Activated naive CD4-positive, alpha-beta T cell treated with anti-CD3 and anti-CD28 coated beads, Interleukin-2, amount 50 U/mL, for 16 hours (primary cell): ENCODE data around the gene IL18RAP.

Source experiments
- DNase-seq: peaks from one replicate; pipeline ENCODE4 v3.0.0-alpha.2; 2020

The IL18RAP gene

DNA sequence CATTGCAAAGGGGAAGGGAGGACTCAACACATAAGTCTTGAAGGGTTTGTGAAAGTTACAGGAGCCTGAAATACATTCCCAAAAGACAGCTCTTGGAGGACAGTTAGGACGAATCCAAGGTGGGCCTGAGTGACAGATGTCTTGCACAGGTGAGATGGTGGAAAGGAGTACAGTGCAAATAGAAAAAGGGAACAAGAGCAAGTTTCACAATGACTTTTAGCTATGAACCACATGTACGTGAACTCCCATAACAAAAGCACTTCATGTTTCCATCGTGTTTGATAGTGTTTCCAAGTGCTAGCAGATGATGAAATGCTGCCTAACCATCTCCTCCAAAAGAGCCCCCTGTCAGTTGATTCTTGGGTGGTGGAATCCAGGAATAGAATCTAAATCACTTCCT, 1.8 kb downstream of the IL18RAP start:
- no peak for DNase-seq

DNA sequence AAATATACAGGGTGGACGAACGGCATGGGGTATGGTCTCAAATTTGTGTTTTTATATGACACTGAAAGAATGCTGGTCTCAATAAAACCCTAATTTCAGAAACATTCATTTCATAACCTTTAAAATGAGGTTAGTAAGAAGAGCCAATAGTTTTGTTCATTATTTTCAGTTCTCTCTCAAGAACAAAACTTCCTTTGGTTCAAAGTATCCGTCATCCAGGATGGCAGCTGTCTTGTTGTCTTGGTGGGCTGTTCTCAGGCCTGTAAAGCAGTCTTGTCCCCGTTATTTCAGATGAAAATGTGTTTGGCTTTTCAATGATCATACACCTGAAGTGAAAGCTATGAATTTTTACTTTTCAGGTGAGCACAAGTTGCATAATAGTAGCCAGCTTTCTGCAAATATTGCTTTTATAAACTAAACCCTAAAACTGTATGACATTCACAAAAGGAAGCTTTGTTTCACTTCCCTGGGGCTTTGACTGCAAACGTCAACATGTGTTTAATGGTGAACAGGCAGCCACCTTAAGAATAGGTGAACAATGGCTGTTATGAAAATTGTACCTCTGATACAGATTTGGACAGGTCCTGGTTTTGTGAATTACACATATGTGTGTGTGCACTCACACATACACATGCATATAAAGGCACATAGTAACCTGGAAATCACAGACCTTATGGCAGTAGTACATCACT, 2.6 kb downstream of the IL18RAP start:
- no peak for DNase-seq

DNA sequence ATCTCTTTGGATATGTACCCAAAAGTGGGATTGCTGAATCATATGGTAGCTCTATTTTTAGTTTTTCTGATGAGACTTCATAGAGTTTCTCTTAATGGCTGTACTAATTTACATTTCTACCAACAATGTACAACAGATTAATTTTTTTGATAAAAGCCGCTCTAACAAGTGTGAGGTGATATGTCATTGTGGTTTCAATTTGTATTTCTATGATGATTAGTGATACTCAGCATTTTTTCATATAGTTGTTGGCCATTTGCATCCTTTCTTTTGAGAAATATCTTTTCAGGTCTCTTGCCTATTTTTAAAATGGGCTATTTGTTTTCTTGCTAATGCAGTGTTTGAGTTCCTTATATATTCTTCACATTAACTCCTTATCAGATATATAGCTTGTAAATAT, 4.3 kb downstream of the IL18RAP start:
- no peak for DNase-seq

DNA sequence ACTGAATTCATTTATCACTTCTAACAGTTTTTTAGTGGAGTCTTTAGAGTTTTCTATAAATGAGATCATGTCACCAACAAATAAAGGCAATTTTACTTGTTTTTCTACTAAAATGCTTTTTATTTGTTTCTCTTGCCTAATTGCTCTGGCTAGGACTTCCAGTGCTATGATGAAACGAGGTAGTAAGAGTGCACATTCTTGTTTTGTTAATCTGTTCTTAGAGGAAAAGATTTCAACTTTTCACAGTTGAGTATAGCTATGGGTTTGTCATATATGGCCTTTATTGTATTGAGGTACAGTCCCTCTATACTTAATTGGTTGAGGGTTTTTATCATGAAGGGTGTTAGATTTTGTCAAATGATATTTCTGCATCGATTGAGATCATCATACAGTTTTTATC, 5.6 kb downstream of the IL18RAP start:
- no peak for DNase-seq

DNA sequence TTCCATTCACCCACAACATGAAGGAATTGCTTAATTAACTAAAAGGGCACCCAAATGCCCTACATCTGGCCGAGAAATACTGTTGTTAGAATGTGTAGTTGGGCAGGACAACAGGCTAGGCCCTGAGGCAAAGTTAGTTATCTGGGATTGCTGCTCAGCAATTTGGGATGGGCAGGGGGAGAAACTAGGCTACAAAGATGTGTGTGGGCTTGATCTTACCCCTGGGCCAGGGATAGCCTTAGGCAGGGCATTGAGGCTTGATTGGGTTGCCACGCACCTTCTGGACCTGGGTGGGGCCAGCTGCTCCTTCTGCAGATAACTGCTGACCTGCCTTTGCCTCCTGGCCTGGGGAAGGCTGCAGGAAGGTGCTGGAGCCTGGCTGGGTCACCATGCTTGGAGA, 9.4 kb downstream of the IL18RAP start:
- DNase-seq, result no peak

DNA sequence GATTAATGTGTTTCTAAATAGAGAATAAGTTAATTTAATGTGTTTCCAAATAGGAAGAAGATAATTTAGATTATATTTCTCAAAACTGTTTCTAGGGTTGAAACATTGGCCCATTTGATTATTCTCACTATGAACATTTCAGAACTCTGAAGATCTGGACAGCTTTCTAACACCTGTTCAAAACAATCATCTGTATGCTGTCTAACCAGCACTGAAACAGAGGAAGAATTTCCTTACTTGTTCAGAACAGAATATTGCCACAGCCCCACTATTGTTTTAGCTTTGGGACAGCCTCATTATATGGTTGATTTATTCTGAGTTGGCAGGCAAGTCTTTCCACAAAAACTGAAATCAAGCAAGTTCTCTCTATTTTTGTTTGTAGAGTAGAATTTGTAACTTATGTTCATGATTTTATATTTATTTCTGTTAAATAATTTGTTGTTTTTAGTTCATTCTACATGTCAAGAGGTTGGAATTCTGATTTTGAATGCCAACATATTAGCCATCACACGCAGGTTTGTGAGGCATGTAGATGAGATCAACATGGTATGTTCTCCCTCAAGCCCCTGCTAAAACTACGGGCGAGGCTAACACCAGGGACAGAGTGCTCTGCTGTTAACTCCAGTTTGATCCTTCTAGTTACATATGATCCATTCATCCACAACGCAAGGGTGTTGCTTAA, 11.2 kb downstream of the IL18RAP start:
- no peak for DNase-seq

DNA sequence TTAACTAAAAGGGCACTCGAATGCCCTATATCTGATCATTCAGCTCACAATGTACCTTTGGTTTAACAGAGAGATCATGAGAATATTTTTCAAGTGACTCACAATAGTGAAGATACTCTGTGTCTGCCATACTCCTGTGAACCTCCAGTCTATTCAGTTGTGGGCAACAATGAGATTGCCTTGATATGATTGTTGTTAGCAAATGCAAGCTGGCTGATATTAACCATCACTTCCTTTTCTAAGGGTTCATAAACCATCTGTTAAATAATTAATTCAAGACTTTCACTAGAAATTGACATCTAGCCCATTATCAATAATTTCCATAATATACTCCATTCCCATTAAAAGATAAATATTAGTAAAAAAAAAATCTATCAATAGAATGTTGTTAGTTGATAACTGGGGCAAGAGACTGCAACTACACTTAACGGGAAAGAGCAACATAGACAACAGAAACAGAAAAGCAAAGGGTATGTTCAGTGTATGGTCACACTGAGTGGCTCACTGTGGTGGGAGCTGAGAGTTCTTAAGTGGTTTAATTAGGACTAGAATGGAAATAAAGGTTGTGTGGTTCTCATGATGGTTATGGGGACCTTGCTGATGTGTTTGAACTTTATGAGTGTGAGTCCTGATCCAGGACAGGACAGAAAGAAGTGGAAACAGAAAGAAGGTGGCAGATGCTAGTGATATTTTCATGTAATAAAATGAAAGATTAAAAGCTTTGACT, 11.9 kb downstream of the IL18RAP start:
- DNase-seq, result no peak

DNA sequence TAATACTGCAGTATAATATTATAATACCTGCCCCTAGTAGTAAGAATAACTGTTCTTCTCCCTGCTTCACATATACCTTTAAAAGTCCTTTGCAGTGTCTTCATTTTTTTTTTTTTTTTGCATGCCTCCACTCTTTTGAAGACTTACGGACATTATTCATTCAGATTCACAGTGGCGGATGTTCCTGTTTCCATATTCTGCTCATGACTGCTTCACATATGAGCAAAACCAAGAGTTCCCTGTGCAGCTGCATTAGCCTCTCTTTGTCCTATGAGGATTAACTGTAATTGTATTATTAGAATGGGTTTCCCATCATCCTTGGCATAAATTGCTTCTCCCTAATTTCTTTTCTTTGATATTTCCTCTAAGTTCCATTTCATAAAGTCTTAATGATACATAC, 12.8 kb downstream of the IL18RAP start:
- DNase-seq, result no peak

DNA sequence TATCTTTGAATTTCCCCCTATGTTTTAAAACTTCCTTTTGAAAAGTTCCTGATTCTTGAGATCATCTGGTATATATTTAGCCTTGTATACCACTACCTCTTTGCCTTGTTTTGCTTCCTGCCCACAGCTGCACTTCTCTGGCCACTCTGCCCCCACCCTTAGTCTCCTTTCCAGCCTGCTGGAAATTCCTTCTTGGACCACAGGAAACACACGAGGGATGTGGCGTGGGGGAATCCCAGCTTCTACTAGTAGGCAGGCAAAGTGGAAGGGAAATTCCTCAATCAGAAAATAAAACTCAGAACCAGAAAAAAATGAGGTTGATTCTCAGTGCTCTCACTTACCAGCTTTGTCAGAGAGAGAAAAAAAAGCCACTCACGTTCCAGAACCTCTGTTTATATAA, 13.4 kb downstream of the IL18RAP start:
- DNase-seq, result no peak

DNA sequence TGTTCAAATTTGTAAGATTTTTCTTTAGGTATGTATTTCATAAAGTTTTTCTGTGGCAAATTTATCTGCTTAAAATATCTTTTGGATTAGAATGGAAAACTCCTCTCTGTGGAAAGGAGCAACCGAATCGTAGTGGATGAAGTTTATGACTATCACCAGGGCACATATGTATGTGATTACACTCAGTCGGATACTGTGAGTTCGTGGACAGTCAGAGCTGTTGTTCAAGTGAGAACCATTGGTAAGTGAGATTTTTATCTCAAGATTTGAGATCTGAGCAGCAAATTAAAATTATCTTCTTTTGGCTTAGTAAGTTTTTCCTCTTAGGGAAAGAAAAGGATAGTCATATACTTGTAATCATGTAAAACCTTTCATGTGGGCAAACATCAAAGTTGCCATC, 14.2 kb downstream of the IL18RAP start:
- no peak for DNase-seq

DNA sequence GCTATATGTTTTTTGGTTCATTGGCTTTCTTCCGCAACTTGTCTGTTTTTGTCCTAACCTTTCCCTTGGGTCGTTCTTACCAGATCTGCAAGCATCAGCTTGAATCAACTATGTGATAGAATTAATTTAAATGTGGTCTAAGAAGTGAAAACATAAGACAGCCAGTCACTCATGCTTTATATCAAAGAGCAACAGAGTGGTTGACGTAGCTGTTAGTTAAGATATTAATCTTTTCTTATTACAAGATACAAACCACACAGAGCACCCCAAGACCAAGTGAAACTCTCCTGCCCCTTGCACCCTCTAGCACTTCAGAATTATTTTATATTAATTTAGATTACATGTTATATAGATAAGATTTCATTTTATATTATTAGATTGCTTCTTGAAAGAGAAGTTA, 15.2 kb downstream of the IL18RAP start:
- no peak for DNase-seq

DNA sequence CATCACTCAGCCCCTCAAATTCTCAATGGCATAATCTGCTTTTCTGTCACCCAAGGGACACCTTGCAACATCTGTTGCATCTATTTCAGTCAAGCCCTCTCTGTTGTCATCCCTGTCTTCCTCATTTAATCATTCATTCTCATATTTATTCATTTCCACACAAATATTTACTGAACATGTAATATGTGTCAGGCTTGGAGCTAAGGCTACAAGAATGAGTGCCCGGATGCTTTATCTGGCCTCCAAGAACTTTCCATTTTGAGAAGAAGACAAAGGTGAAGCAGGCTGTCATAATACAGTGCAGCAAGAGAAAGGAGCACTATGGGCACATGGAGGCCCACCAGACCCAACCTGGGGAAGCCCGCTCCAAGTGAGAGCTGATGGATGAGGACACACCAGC, 15.6 kb downstream of the IL18RAP start:
- DNase-seq, result no peak

DNA sequence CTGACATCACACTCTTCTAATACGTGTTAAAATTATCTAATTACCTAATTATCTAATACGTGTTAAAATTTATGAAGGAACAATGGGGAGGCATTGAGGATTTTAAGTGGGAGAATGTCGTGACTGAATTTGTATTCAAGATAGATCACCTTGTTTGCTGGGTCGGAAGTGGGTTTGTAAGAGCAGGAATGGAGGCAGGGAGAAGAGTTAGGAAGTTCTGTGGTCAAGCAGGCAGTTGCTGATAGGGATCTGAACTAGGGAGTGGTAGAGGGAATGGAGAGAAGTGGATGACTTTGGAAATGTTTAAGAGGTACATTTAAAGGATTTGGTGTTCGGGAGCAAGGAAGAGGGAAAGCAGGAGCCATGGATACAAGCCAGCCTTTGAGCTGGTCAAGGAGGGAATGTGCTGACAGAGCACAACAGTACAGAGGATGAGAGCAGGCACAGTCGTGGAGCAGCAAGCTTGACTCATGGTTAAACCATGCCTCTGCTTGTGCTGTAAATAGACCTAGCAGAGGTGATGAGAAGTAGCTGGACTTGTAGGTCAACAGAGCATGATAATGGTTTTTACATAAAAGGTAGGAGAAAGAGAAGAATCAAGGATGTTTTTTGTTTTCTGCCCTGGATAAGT, 16.2 kb downstream of the IL18RAP start:
- no peak for DNase-seq

DNA sequence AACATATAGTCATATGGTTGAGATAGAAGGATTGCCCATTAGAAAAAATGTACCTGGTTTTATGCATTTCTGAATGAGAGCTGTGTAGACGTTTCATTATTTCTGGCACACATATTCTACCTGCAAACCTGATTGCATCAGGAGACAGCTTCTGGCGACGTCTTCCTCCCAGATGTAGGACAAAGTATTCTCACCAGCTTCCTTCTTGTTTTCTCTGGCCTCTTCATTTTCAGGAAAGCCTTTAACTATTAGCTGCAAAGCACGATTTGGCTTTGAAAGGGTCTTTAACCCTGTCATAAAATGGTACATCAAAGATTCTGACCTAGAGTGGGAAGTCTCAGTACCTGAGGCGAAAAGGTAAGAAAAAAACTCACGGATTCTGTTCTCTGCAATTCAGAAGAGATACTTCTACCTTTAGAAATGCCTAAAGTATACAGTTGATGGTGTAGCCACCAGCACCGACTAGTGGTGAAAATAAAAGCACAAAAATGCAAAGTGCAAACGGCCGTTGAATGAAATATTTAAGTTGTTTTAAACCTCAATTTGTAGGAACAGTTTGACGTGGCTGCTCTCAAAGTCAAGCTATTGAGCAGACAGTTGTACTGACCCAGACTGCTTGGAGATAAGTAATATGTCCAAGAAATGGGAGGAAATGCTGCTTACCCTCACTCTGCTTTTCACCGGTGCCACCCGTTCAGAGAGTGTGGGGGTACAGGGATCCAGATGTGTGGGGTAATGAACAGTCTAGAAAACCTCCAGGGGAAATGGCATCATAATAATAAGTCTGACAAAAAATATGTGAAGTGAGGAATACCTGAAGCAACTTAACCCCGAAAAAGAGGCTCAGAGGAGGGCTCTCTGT, 20.2 kb downstream of the IL18RAP start:
- peak; percentile 46 for DNase-seq

DNA sequence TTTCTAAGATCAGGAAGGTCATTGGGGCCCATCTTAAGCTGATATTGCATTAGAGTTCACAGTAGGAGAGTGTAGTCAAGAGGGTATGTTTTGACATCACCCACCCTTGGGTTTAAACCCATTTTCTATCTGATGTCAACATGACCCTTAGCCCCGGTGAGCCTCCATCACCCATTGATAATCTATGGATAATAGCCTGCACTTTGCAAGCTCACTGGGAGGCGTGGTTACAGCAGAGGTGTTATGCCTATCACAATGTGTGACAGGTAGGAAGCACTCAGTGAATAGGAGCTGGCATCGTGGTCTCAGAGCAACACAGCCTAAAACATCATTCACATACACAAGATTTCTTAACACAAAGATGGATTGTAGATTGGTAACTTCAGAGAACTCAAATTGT, 21.3 kb downstream of the IL18RAP start:
- DNase-seq, result no peak

DNA sequence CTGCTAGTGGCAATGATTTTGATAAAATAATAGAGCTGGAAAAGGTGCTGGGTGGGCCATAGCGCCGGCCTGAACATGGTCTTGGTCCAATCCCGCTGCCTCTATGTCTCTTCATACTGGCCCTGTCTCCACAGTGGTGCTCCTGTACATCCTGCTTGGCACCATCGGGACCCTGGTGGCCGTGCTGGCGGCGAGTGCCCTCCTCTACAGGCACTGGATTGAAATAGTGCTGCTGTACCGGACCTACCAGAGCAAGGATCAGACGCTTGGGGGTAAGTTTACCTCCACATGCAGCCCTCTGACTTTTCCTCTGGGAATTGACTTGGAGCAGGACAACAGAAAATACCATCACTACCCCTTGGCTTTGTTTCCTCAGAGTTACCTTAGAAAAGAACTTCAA, 24.0 kb downstream of the IL18RAP start:
- no peak for DNase-seq

DNA sequence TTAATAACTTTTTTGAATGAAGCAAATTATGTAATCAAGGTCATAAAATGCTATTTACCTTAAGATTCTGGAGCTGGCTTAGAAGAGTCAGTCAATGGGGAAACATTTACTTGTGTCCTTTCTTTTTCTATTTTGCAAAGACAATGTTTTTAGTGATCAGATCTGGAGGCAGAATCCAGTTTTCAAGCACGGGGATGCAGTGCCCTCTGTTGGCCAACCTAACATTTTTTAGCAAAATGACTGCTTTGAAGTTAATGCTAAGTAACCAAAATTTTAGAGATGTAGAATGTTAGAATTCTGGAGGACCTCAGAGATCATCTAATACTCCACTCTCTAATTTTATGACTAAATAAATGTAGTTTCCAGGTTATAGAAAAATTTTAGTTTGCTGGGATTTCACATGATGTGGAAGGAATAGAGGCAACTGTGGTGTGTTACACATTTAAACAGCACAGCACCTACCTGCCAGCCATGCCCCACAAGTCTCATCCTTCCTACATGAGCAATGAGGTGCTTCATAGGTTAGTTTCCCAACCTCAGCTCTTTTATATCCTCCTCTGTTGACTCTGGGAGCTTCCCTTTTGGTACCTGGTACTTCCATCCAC, 26.5 kb downstream of the IL18RAP start:
- peak; percentile 72 for DNase-seq

DNA sequence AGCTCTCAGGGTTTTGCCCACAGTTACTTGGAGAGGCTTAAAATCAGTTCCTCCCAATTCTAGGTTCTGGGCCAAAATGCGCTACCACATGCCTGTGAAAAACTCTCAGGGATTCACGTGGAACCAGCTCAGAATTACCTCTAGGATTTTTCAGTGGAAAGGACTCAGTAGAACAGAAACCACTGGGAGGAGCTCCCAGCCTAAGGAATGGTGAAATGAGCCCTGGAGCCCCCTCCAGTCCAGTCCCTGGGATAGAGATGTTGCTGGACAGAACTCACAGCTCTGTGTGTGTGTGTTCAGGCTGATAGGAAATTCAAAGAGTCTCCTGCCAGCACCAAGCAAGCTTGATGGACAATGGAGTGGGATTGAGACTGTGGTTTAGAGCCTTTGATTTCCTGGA, 29.0 kb downstream of the IL18RAP start:
- no peak for DNase-seq

DNA sequence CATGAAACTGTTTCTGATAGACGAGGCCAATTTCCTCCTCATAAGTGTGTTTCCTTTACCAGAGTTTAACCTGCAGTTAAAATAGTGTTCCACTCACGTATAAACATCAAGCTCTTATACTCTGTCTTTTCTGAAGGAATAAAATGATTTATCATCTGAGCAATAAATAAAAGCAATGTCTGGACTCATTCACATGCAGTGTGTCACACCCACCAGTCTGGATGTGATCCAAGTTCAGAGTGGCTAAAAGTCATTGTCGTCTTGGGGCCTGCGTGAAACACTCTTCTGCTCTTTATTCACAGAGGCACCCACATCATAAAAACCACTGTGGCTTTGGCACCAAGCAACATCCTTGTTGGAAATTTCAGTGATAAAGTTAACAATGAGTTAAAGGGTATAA, 30.5 kb downstream of the IL18RAP start:
- no peak for DNase-seq

DNA sequence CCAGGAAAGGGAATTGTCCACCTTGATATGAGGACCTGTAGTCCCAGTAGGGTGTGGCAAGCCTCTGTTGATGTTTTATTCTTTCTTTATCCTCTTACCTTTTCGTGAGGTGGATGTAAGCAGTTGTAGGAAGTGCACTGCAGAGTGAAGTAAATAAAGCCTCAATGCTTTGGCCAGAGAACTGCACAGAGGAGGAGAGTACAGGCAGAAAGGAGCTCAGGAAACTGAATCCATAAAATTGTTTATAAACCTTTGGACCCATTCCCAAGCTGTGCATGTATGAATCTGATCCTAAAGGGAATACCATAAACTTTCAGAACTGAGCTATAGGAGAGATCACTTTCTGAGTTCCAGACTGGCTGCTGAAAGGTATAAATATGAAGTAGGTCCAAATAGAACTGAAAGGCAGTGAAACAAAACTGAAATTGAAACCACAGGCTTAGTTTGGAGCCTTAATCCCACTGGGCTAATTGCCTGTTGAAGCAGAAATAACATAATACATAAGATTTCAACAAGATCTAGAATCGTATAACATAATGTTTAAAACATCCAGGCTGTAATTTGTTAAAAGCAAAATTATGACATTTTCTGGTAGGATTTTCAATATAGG, 32.2 kb downstream of the IL18RAP start:
- DNase-seq, result no peak

DNA sequence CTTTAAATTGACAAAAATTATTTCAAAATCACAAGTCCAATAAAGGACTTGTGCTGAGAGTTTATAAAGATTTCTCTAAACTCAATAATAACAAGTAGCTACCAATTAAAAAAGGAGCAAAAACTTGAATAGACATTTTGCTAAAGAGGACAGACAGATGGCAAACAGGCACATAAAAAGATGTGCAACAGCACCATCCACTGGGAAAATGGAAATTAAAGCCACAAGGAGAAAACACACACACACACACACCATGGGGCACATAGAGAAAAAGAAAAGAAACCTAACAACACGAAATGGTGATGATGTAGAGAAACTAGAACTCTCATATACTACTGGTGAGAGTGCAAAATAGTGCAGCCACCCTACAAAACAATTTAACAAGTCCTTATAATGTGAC, 37.5 kb downstream of the IL18RAP start:
- DNase-seq, result no peak

DNA sequence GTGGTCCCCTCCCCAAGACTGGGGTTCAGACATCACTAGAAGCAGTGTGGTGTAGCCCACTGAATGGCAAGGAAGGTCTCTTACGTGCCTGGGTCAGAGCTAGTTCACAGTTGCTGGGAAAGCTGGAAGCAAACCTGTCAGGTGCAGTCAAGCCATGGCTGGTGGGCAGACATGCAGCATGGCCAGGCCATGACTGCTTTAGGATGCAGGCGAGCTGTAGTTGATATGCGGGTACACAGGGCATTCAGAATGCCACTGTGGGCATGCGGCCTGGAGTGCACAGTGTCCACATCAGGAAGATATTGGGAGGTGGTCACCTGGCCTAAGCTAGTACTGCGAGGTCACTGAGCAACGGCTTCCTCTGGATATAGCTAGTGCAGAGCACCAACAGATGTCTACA, 38.2 kb downstream of the IL18RAP start:
- no peak for DNase-seq
